ENCODE measurements around the gene RASA3.
"Not testable (repeated sequence)": the region's sequence is repeated elsewhere in the genome, so short reads cannot be mapped to it uniquely, and the experiment has no call there.

Gene RASA3

DNA sequence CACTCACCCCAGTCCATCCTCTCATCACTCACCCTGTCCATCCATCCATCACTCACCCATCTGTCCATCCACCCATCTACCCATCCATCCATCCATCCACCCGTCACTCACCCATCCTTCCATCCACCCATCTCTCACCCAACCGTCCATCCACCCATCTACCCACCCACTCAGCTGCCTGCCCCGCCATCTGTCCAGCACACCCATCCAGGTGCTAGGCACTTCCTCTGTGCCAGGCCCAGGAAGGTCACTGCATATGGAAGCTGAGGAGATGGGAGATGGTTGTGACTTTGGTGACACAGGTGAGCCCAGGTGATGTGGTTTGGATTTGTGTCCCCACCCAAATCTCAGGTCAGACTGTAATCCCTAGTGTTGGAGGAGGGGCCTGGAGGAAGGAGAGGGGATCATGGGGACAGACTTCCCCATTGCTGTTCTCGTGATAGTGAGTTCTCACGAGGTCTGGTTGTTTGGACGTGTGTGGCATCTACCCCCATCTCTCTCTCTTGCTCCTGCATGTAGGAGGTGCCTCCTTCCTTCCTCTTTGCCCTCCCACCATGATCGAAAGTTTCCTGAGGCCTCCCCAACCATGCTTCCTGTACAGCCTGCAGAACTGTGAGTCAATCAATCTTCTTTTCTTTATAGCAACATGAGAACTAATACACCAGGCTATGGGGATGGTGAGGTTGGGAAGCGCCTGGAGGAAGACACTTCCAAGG lies 142.7 kb downstream of the RASA3 start:
- DNase-seq (ENCODE audit: low read depth in 3 of 3) = no peak

DNA sequence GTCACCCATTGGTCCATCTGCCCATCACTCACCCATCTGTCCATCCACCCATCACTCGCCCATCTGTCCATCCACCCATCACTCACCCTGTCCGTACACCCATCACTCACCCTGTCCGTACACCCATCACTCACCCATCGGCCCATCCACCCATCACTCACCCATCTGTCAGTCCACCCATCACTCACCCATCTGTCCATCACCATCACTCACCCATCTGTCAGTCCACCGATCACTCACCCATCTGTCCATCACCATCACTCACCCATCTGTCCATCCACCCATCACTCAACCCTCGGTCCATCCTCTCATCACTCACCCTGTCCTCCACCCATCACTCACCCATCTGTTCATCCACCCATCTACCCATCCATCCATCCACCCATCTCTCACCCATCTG lies 143.6 kb downstream of the RASA3 start:
- DNase-seq (ENCODE audit: low read depth in 3 of 3) = not testable (repeated sequence)

DNA sequence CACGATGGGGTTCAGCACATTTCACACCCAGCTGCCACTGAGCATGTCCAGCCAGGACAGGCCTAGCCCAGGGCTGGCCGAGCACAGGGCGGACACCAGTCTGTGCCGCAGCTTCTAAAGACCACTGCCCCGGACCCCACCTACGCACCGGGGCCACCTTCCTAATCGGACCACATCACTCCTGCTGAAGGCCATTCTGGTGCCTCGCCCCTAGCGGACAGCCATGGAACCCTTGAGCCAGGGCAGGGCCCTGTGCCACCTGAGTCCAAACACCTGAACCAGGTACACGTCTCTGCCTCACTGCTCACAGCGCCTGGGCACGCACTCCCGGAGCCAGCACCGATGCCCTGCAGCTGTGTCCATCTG lies 150.1 kb downstream of the RASA3 start:
- no peak for DNase-seq (ENCODE audit: low read depth in 3 of 3)

DNA sequence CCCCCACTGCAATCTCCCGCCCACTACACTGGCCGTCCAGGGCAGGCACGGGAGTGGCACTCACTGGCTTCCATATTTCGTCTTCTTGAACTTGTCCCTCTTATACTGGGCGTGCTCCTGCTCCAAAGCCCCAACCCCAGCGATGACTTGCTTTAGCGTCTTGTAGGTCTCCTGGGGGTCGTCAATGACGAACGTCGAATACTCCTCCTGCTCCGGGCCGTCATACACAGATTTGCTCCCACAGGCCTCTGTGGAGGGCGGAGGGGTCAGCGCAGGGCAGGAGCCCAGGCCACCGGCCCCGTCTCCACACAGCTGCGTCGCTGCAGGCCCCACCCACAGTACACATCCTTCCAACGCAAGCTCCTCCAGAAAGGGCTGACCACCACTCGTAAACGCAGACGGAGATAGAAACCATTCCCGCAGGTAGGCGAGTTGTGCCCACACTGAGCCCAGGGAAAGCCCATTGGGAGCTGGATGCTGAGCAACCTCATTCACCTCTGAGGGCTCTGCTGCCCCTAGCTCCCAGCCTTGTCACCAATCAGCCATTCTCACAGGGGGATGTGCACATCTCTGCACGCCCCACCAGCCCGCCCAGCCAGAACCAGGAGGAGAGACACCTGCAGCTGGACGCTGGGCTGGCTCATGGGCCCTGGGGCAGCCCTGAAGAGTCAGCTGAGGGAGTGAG lies 150.7 kb downstream of the RASA3 start:
- no peak for DNase-seq (ENCODE audit: low read depth in 3 of 3)

DNA sequence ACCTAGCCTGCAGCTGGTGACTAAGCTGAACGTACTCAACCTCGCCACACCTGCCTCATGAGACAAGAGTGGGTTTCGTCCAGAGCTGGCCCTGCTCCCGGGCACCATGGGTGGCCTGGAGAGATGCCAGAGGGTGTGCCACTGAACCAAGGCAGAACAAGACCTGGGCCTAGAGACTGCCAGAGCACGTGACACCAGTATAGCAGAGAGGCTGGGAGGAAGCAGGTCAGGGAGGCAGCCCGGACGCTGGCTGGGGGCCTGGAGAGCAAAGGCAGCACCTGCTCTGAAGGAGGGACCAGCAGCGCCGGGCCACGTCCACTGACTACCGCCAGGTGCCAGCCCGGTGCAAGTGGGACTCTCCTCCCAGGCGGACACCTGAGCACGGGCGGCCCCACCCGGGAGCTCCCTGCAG lies 151.2 kb downstream of the RASA3 start:
- DNase-seq (ENCODE audit: low read depth in 3 of 3) = no peak

DNA sequence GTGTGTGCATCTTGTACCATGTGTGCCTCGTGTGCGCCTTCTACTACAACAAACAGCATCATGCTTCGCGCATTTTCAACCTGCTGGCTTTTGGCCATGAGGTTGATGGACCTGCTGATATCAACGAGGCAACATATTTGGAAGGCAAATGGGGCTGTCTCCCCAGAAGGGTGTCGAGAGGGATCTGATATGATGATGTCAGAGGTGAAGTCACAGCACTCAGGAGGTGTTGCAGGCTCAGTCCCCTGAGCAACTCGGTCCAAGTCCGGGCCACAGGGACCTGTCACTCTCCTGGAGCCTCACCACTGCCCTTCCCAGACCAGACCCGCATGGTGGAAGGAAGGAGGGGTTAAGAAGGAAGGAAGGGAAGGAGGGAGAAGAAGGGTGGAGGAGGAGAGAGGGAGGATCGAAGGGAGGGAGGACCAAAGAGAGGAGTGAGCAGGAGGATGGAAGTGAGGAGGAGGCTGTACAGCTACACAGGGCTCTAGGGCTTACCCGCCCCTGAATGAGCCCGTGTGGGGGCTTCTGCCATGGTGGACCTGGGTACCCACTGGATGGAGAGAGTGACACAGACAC lies 151.8 kb downstream of the RASA3 start:
- DNase-seq (ENCODE audit: low read depth in 3 of 3) = no peak

DNA sequence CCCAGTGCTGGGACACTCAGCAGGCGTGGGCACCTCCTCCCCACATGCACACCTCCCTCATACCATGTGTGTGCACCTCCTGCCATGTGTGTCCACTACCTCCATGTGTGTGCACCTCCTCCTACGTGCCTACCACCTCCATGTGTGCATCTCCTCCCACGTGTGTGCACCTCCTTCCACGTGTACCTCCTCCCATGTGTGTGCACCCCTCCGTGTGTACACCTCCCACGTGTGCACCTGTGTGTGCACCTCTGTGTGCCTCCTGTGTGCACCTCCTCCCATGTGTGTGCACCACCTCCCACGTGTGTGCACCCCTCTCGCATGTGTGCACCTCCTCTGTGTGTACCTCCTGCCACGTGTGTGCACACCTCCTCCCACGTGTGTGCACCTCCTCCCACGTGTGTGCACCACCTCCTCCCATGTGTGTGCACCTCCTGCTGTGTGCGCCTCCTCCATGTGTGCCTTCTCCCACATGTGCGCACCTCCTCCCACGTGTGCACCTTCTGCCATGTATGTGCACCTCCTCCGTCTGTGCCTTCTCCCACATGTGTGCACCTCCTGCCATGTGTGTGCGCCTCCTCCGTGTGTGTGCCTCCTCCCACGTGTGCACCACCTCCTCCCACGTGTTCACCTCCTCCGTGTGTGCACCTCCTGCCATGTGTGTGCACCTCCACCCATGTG lies 152.5 kb downstream of the RASA3 start:
- no peak for DNase-seq (ENCODE audit: low read depth in 3 of 3)

DNA sequence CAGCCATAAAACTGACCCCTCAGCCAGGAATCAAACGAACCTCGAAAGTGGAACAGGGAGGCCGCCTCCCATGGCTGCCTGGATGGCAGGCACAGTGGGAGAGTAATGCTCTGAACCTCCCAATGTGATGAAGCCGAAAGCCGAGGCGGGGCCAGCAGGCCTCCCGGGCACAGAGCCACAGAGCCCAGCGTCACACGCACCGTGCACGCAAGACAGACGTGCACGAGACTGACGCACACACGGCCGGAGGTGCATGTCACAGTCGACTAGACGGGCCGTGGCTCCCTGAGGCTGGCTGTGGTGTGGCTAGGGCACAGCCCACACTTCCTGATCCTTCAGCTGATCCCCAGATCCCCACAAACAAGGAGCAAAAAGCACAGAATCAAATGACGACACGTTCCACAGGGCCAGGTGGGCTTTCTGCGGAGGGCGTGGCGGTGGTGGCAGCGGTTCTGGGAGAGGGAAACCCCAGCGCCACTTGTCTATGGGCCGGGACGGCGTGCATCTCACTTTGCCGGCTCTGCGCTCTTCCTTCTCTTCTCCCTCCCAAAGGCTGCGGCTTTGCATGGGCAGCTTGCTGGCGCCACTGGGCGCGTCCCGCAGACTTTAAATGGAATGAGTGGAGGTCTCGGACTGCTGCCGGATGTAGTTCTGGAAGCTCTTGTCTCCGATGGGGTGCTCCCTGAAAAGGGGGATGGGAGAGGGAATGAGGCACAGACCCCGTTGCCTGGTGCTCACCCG lies 153.5 kb downstream of the RASA3 start:
- DNase-seq (ENCODE audit: low read depth in 3 of 3) = no peak

DNA sequence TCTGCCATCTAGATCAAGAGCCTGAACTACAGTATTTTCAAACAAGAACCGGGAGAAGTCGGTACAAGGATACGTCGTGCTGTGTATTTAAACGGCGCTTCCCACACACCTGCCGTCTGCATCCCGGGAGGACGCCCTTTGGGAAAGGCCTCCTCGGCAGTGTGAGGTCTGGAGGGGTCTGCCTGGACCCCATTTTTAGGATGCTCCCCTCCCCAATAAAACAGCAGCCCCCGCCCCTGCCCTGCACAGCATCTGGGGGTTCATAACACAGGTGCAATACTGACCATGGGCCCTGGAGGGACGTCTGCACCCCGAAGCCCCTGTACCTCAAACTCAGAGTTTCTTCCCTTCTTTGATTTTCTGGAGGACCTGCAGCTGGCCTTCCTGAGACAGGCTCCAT lies 154.4 kb downstream of the RASA3 start:
- DNase-seq (ENCODE audit: low read depth in 3 of 3) = no peak

DNA sequence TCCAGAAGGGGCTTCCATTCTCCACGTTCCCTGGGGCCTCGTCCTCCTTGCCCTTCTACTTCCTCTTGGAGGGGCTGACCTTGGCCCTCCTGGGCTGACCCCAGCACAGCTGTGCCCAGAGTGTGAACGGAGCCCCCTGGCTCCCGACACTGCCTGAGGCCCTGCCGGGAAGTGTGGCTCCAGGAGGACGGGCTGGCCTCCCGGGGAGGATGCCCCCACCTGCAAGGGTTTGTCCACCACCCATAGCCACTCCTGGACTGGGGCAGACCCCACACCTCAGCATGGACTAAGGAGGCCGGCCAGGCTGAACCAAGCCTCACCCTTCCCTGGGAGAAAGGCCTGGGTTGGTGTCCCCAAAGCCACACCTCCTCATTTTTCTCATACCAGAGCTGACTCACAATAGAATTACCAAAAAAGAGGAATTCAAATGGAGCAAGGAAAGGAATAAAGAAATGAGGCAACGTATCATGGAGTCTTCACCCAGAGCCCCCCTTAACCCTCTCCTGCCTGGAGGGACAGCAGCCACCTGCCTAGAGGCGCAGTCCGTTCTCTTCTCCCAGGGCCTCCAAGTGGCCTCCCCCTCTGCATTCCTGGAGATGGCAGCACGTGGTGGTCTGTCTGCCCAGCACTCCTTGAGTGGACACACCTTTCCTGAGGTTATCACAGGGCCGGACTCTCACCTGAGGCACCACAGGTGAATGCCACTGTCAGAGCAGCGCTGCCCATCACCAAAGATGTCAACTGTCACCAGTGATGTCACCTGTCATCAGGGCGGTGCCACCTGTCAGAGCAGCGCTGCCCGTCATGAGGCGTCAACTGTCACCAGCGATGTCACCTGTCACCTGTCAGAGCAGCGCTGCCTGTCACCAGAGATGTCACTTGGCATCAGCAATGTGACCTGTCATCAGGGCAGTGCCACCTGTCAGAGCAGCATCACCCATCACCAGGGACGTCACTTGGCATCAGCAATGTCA lies 155.4 kb downstream of the RASA3 start:
- DNase-seq (ENCODE audit: low read depth in 3 of 3) = no peak

DNA sequence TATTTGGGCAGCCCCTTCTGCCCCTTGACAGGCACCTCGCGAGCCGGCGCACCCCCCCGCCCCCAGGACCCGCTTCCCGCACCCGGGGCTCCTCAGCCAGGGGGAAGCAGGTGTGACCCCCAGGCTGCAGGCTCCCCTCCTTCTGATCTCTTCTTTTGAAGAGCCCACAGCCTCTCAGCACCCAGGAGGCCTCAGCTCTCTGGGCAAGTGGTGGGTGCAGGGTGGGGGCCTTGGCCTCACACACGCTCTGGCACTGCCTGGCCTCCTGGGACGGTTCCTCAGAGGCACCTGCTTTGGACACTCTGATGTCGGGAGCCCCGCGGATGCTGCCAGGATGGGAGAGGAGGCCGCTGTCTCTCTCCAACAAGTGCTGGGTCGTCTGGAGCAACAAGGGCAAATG lies 157.0 kb downstream of the RASA3 start:
- no peak for DNase-seq (ENCODE audit: low read depth in 3 of 3)

DNA sequence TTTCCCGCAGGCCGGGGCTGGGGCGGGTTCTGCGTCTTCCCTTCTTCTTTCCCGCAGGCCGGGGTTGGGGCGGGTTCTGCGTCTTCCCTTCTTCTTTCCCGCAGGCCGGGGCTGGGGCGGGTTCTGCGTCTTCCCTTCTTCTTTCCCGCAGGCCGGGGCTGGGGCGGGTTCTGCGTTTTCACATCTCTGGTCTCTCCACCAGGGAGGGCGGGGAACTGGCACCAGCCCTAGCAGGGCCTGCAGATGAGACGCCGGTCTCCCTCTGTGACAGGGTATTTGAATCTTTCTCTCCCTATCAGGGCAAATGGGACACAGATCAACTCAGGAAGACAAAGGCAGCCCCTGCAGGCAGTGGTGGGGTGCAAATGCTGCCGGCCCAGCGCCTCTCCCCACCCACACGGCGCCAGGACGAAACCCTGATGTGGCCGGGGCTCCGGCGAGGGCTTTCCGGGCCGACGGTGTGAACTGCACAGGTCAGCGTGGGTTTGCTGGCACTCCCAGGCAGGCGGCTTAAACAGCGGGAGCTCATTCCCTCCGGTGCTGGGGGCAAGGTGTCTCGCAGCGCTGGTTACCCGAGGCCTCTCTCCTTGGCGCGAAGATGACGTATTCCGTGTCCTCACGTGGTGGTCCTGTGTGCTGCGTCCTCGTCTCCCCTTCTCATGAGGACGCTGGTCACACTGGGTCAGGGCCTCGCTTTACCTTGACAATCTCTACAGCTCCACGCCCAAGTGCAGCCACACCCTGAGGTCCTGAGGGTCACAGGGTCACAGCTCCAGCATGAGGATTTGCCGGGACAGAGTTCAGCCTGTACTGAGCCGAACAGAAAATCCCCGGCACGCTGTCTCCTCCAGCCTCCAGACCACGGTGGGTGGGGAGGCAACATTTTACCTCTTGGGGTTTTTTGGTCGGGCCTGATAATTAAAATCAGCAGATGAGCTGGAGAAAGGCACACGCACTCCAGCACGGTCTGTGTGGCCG lies 157.8 kb downstream of the RASA3 start:
- DNase-seq (ENCODE audit: low read depth in 3 of 3) = no peak

DNA sequence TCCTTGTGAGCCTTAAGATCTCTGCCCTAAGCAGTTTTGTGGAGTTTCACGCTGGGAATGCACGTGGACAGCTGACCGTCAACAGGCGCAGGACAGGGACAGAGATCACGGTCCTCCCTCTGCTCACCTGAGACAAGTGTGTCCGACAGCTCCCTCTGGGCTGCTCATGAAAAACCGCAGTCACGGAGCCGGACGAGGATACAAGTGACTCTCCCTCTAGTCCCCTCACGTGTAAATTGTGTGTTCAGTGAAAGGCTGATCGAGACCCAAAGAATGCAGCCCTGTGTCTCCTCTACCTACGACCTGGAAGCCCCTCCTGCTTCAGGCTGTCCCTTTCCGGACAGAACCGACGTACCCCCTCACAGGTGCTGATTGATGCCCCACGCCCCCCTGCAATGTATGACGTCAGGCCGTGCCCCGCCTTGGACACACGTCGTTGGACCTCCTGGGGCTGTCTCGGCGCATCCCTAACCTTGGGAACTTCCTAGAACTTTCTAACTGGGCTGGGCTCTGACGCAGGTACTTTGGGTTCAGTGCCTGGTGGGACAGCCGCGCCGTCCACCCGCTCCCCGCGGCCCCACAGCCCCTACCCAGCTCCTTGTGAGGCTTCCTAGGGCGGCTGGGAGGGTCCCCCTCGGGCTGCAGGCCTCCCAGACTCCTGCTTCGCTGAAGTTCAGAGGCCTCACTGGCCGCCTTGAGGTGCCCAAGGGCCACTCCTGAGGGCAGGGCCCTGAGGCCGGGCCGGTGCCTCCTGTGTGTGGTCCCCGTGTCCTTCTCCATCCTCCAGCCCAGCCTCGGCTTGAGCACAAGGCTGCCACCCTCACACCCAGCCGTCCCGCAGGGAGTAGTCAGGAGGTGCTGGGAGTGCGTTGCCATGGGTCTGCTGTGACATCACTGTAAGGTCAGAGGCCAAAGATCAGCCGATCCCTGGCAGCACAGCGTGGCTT lies 158.9 kb downstream of the RASA3 start, which contains the start of gene C13orf46:
TSS of gene C13orf46 (minus strand) at position 859 of the 947 bp plus-strand sequence. CDS start at position 780, 79 bp downstream.
- DNase-seq (ENCODE audit: low read depth in 3 of 3) = no peak

DNA sequence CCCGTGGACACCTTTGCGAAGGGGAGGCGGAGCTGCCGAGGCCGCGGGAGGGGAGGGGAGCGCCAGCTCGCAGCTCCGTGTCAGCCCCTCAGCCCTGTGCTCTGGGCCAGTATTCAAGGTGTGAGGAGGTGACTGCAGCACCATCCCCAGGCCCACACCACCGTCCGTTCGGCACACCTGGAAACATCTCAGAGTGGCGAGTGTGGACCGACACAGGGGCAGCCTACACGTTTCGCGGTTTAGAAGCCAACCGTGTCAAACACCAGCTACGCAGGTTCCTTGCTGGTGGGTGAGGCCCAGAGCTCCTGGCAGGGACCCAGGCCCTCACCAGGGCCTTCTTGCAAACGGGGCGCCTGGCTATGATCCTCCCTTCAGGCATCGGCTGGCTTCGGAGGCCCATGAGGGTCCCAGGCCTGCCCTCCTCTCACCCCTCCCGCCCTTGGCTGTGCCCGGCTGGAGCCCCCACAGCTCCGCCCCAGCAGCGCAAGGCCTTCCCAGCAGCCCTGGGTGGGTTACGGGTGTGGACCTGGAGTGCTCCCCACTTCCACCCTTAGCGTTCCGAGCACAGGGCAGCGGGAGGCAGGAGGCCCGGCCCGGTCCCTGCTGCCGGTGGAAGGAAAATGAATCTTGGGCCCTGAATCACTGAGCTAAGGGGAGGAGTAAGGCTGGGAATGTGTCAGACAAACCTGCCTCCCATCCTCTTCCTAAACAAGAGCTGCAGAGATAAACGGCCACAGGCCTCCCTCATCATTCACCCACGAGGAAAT lies 159.8 kb downstream of the RASA3 start:
- no peak for DNase-seq (ENCODE audit: low read depth in 3 of 3)

DNA sequence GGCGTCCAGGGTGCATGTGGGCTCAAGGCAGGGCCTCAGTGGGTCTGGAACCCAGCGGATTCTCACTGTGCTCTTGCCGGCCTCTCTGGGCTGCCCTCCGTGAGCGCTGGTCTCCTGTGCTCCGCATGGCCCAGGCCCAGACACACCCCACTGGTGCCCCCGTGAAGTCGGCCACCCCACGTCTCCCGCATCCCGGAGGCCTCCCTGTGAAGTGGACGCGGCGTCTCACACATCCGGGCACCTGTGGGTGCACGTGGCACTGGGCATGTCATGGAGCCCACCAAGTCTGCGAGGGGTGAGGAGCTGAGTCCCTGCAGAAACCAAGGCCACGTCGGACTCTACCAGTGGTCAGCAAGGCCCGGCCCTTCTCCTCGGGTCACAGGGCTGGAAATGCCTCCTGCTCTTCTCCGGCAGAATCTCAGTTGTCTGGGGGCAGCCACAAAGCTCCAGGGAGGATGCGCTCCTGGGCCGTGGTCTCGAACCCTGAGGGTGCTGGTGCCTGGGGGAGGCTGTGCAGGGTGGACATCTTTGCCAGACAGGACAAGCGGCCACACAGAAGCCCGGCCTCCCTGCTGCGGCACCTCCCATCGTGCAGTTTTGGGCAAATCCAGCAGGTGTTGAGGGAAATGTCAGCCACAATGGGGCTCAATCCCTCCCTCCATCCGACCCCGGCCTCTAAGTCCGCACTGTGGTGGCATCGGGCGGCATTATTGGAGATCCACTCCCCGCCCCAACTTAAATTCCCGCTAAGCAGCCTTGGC lies 160.8 kb downstream of the RASA3 start:
- no peak for DNase-seq (ENCODE audit: low read depth in 3 of 3)

DNA sequence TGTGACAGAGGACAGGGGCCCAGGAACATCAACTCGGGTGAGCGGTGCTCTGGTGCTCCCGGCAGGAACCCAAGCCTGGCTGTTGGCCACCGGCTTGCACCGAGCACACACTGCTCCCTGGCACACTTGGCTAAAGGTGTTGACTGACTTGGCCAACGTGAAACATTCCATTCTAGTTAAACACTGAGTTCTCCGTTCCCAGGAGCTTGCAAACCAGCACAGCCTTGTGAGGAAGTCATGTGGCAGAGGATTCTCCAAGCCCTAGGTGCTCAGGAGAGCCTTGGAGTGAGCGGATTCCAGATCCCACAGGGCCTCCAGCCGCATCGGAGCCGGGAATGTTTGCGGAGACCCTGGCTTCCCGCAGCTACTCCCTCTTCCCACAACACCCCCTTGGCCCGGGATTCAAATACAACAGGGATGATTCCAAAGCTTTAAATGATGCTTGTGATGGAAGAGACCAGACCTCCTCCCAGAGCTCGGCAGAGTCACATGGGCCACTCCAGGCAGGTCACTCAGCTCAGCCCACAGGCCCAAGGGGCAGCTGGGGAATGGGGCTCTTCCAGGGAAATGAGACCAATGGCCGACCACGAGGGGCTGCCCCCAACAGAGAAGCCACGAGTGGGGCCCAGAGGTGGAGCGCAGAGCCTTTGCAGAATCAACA lies 161.5 kb downstream of the RASA3 start:
- DNase-seq (ENCODE audit: low read depth in 3 of 3) = no peak
